Measurements from ENCODE around the gene MED25. TPM values are rescaled to one million over a fixed set of nuclear protein-coding genes. Genes with fewer than 3 reads are reported as not detected.

Gene MED25
- total and polyA plus RNA-seq, 2 of the 8 experiments (the other 6 are each of a cell fraction or from before 2014, with no cell fraction given): 21.6 to 71.4 TPM

DNA sequence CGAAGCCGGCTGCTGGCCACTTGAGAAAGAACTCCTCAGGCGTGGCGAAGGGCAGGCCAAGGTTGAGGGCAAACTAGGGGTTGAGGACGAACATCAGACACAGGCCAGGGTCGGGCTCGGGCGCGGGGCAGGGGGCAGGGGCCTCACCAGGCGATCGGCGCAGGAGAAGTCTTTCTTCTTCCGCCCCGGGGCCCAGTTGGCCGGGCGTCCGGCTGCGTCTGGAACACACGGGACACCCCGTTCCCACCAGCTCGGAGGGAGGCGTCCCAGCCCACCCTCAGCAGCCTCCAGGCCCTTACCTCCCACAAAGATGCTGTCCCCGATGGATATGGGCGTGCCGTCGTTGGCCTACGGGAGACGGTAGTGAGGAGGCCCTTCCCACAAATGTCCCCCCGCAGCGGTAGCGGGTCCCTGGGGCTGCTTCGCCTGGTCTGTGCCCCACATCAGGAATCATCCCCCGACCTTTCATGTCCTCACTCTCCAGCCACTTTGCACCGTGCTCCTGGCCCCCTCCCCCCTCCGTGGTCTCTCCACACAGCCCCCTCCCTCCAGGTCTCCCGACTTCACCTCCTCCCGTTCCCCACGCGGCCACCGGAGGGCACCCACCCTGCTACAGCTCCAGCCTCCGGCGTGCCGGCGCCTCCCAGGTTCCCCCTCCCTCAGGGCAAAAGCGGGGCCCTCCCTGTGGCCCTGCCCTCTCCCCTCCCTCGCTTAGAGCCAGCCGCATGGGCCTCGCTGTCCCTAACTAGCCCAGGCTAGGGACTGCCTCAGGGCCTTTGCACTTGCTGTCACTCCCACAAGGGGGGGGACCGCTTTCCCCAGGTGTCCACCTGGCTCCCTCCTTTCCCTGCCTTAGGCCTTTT lies 44.5 kb downstream of the MED25 start (continued):
- TF ChIP-seq, protein P1, sequence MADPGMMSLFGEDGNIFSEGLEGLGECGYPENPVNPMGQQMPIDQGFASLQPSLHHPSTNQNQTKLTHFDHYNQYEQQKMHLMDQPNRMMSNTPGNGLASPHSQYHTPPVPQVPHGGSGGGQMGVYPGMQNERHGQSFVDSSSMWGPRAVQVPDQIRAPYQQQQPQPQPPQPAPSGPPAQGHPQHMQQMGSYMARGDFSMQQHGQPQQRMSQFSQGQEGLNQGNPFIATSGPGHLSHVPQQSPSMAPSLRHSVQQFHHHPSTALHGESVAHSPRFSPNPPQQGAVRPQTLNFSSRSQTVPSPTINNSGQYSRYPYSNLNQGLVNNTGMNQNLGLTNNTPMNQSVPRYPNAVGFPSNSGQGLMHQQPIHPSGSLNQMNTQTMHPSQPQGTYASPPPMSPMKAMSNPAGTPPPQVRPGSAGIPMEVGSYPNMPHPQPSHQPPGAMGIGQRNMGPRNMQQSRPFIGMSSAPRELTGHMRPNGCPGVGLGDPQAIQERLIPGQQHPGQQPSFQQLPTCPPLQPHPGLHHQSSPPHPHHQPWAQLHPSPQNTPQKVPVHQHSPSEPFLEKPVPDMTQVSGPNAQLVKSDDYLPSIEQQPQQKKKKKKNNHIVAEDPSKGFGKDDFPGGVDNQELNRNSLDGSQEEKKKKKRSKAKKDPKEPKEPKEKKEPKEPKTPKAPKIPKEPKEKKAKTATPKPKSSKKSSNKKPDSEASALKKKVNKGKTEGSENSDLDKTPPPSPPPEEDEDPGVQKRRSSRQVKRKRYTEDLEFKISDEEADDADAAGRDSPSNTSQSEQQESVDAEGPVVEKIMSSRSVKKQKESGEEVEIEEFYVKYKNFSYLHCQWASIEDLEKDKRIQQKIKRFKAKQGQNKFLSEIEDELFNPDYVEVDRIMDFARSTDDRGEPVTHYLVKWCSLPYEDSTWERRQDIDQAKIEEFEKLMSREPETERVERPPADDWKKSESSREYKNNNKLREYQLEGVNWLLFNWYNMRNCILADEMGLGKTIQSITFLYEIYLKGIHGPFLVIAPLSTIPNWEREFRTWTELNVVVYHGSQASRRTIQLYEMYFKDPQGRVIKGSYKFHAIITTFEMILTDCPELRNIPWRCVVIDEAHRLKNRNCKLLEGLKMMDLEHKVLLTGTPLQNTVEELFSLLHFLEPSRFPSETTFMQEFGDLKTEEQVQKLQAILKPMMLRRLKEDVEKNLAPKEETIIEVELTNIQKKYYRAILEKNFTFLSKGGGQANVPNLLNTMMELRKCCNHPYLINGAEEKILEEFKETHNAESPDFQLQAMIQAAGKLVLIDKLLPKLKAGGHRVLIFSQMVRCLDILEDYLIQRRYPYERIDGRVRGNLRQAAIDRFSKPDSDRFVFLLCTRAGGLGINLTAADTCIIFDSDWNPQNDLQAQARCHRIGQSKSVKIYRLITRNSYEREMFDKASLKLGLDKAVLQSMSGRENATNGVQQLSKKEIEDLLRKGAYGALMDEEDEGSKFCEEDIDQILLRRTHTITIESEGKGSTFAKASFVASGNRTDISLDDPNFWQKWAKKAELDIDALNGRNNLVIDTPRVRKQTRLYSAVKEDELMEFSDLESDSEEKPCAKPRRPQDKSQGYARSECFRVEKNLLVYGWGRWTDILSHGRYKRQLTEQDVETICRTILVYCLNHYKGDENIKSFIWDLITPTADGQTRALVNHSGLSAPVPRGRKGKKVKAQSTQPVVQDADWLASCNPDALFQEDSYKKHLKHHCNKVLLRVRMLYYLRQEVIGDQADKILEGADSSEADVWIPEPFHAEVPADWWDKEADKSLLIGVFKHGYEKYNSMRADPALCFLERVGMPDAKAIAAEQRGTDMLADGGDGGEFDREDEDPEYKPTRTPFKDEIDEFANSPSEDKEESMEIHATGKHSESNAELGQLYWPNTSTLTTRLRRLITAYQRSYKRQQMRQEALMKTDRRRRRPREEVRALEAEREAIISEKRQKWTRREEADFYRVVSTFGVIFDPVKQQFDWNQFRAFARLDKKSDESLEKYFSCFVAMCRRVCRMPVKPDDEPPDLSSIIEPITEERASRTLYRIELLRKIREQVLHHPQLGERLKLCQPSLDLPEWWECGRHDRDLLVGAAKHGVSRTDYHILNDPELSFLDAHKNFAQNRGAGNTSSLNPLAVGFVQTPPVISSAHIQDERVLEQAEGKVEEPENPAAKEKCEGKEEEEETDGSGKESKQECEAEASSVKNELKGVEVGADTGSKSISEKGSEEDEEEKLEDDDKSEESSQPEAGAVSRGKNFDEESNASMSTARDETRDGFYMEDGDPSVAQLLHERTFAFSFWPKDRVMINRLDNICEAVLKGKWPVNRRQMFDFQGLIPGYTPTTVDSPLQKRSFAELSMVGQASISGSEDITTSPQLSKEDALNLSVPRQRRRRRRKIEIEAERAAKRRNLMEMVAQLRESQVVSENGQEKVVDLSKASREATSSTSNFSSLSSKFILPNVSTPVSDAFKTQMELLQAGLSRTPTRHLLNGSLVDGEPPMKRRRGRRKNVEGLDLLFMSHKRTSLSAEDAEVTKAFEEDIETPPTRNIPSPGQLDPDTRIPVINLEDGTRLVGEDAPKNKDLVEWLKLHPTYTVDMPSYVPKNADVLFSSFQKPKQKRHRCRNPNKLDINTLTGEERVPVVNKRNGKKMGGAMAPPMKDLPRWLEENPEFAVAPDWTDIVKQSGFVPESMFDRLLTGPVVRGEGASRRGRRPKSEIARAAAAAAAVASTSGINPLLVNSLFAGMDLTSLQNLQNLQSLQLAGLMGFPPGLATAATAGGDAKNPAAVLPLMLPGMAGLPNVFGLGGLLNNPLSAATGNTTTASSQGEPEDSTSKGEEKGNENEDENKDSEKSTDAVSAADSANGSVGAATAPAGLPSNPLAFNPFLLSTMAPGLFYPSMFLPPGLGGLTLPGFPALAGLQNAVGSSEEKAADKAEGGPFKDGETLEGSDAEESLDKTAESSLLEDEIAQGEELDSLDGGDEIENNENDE (IDR thresholded peaks at IDR 0.05; ENCODE audit: insufficient replicate concordance, low read length): no peak
- TF ChIP-seq GTF2F1 (IDR thresholded peaks at IDR 0.05; ENCODE audit: borderline replicate concordance, low read depth, low read length): no peak
